Adrenal gland (tissue), 12 donors: Measurements from ENCODE around the gene TNRC6C. TPM values are rescaled to one million over a fixed set of nuclear protein-coding genes. Genes with fewer than 3 reads are reported as not detected.
"Not testable (repeated sequence)": the region's sequence is repeated elsewhere in the genome, so short reads cannot be mapped to it uniquely, and the experiment has no call there.

Source experiments
- DNase-seq, 7 donors: peaks; one replicate each; pipeline ENCODE4 v3.0.0-alpha.2; 2019 to 2020
- H3K27ac ChIP-seq, 5 donors: fragments of 200-600 bp; sonication (generic) in 4 of 5; 1 replicate in 3 of 5; 2 replicates in 2 of 5; pipeline versions ENCODE4 v1.5.1 to v1.8.0; 2016 to 2020; ENCODE audit warnings: mild to moderate bottlenecking in 1 of 5
- H3K27me3 ChIP-seq: fragments of 200-600 bp; 2 replicates; pipeline ENCODE4 v1.8.0; 2021
- H3K36me3 ChIP-seq, 2 donors: fragments of 200-600 bp; replicated peaks in 1 of 2; 1 replicate in 1 of 2; 2 replicates in 1 of 2; pipeline versions ENCODE4 v1.5.1 to v1.8.0; 2018 to 2022
- H3K4me1 ChIP-seq, 2 donors: fragments of 200-600 bp; replicated peaks in 1 of 2; 1 replicate in 1 of 2; 2 replicates in 1 of 2; pipeline versions ENCODE4 v1.5.1 to v1.8.0; 2018 to 2021
- H3K4me3 ChIP-seq, 4 donors: fragments of 200-600 bp; sonication (generic) in 3 of 4; one replicate each; pipeline ENCODE4 v1.5.1; 2016 to 2018
- H3K9me3 ChIP-seq, 3 donors: fragments of 200-600 bp; sonication (generic) in 1 of 3; replicated peaks in 1 of 3; 1 replicate in 2 of 3; 2 replicates in 1 of 3; pipeline versions ENCODE4 v1.5.1 to v1.8.0; 2016 to 2021
- CTCF ChIP-seq, 6 experiments: fragments of 450-650 bp in 4 of 6; fragments of 200-600 bp in 2 of 6; sonication (generic) in 1 of 6; IDR thresholded peaks; 1 replicate in 5 of 6; 2 replicates in 1 of 6; pipeline versions ENCODE4 v1.5.1 to v1.8.0; 2016 to 2021; ENCODE audit warnings: antibody characterized with exemption in 6 of 6, mild to moderate bottlenecking in 2 of 6, moderate library complexity in 1 of 6
- POLR2A ChIP-seq, 2 donors: fragments of 450-650 bp; IDR thresholded peaks; one replicate each; pipeline ENCODE4 v1.6.1; 2017; ENCODE audit warnings: antibody characterized with exemption in 2 of 2, mild to moderate bottlenecking in 2 of 2, moderate library complexity in 1 of 2
- WGBS, 4 donors: extraction: QIAGEN DNeasy Blood & Tissue Kit in 2 of 4; methylation state at CpG; one replicate each; pipeline versions ENCODE4 v1.1.5 to v1.1.7; 2013 to 2017; 5-methylcytosine and 5-hydroxymethylcytosine counted together
- intact Hi-C, 2 donors: fragments of 100-400 bp; cut with DNase I; formaldehyde crosslinking; loops; one replicate each; pipeline versions ENCODE4 v1.14.1 to v1.15.0; 2022 to 2023
- polyA plus RNA-seq, 3 donors: library from polyadenylated mRNA; stranded (reverse); fragments of 200-250 nt in 2 of 3; fragments of 350-450 nt in 1 of 3; fragmentation: Illumina TruSeq in 1 of 3; extraction: RNeasy Lipid Tissue Mini Kit (QIAGEN cat#74804) in 1 of 3; gene quantifications; one replicate each; pipeline ENCODE4 v1.2.3, GENCODE V29; 2013 to 2014
- total RNA-seq, 9 donors: library from RNA; depleted of rRNA in 4 of 9; stranded (reverse); fragments of >200 nt in 4 of 9; fragments of 120-200 nt in 1 of 9; fragmentation: NEBNext Ultra II Directional in 1 of 9; extraction: Animal tissue kit (Norgen Biotek cat#: 25700) in 1 of 9; gene quantifications; one replicate each; pipeline versions ENCODE4 v1.1.0 to v1.2.4, GENCODE V29; 2013 to 2023
- donor health status: healthy with polysubstance abuse.
- donor health status: Bipolar disorder and iron deficiency.
- donor health status: DM: yes; HTN: yes; CAD: no.
- donor health status: DM: no; HTN: no; CAD: no.
- donor health status: DM: no; HTN: no; CAD: no.
- donor health status: DM: yes; HTN: yes; CAD: no.

TNRC6C gene
- total and polyA plus RNA-seq, 12 donors, result 2.8 to 18.7 (median 11.2) TPM

- intact Hi-C loops, result no loop called here
- 60 to 71% (median 64%) methylated on average over 11 of the region's 11 CpGs for WGBS, 4 donors
- no peaks in the 10 kb centered on the region for H3K4me1 ChIP-seq
- H3K27ac ChIP-seq, result no peak overlapping the region
- no peak for DNase-seq
- no peak overlapping the region for H3K4me3 ChIP-seq
- H3K27me3 ChIP-seq, result peaks cover 10% of the 10 kb centered on the region
- H3K36me3 ChIP-seq, result no peaks in the 10 kb centered on the region
- no peak for TF ChIP-seq CTCF (IDR thresholded peaks at IDR 0.05)
- H3K9me3 ChIP-seq, result no peaks in the 10 kb centered on the region
Observed at GRCh38 chr17:77935121-77935571, 23.4 kb upstream of the TNRC6C start.

- WGBS, 4 donors, result 23 to 50% (median 38%) methylated on average over 6 of the region's 6 CpGs
- intact Hi-C loops, result not testable (repeated sequence)
Observed at GRCh38 chr17:77935744-77936143, 22.8 kb upstream of the TNRC6C start.

GRCh38 chr17:77936881-77937280, 21.6 kb upstream of the TNRC6C start:
- Histone ChIP-seq H3K4me1 (no peaks in the 10 kb centered on the region), H3K27ac (no peak overlapping the region), H3K27me3 (peaks cover 9% of the 10 kb centered on the region), H3K4me3 (no peak overlapping the region), H3K36me3 (no peaks in the 10 kb centered on the region), H3K9me3 (no peaks in the 10 kb centered on the region)
- TF ChIP-seq CTCF (IDR thresholded peaks at IDR 0.05) (no peak), POLR2A (IDR thresholded peaks at IDR 0.05) (no peak)
- WGBS, 4 donors, result 81 to 91% (median 86%) methylated on average over 10 of the region's 10 CpGs
- intact Hi-C loops, result no loop called here
- DNase-seq, result no peak

More at GRCh38 chr17:77935744-77936143, 22.8 kb upstream of the TNRC6C start:
- not testable (repeated sequence) for H3K36me3 ChIP-seq, H3K27me3 ChIP-seq, H3K9me3 ChIP-seq, H3K4me3 ChIP-seq, DNase-seq, H3K27ac ChIP-seq, H3K4me1 ChIP-seq

GRCh38 chr17:77941004-77941403, 17.5 kb upstream of the TNRC6C start:
- intact Hi-C loops, result no loop called here
- H3K9me3 ChIP-seq, result no peaks in the 10 kb centered on the region
- H3K36me3 ChIP-seq, result no peaks in the 10 kb centered on the region
- H3K4me1 ChIP-seq, result no peaks in the 10 kb centered on the region
- H3K27ac ChIP-seq, result no peak overlapping the region
- no peak for TF ChIP-seq CTCF (IDR thresholded peaks at IDR 0.05)
- no peak for DNase-seq
- no peak overlapping the region for H3K4me3 ChIP-seq
- WGBS, 4 donors, result 83 to 96% (median 89%) methylated on average over 7 of the region's 7 CpGs
- peaks cover 4% of the 10 kb centered on the region for H3K27me3 ChIP-seq

- no peak overlapping the region for H3K27ac ChIP-seq
Observed at GRCh38 chr17:77942112-77942988, 16.2 kb upstream of the TNRC6C start.

More at GRCh38 chr17:77942112-77942988, 16.2 kb upstream of the TNRC6C start:
- TF ChIP-seq CTCF (IDR thresholded peaks at IDR 0.05) (no peak), POLR2A (IDR thresholded peaks at IDR 0.05) (no peak)
- Histone ChIP-seq H3K4me1 (no peaks in the 10 kb centered on the region), H3K27me3 (no peaks in the 10 kb centered on the region), H3K36me3 (no peaks in the 10 kb centered on the region), H3K4me3 (no peak overlapping the region), H3K9me3 (no peaks in the 10 kb centered on the region)
- intact Hi-C loops, result no loop called here
- WGBS, 4 donors, result 80 to 86% (median 81%) methylated on average over 8 to 11 of the region's 11 CpGs
- no peak for DNase-seq
